H9 (cell line): ENCODE data around the gene CORIN. TPM values are rescaled to one million over a fixed set of nuclear protein-coding genes. Genes with fewer than 3 reads are reported as not detected.
A peak's percentile ranks its signal among the peaks of the same experiment; 100 is the strongest.

Experiments used
- DNase-seq: peaks from one replicate; pipeline ENCODE4 v3.0.0-alpha.2; 2017
- H2AFZ ChIP-seq: one replicate; pipeline ENCODE4 v1.6.1; 2013; ENCODE audit warnings: mild to moderate bottlenecking, low read length, control low read depth, moderate library complexity
- H2AK5ac ChIP-seq: 2 replicates; pipeline ENCODE4 v1.6.1; 2013; ENCODE audit warnings: low read length, control low read depth, mixed read lengths; ENCODE audit not compliant: insufficient read length
- H2BK120ac ChIP-seq: one replicate; pipeline ENCODE4 v1.6.1; 2013; ENCODE audit warnings: low read depth, mild to moderate bottlenecking, low read length, control low read depth, inconsistent platforms; ENCODE audit not compliant: poor library complexity, severe bottlenecking
- H2BK12ac ChIP-seq: 2 replicates; pipeline ENCODE4 v1.6.1; 2013; ENCODE audit warnings: low read length, control low read depth, mixed read lengths, low read depth; ENCODE audit not compliant: insufficient read length
- H2BK15ac ChIP-seq: 2 replicates; pipeline ENCODE4 v1.6.1; 2013; ENCODE audit warnings: low read depth, low read length, control low read depth
- H2BK20ac ChIP-seq: one replicate; pipeline ENCODE4 v1.6.1; 2013; ENCODE audit warnings: low read depth, mild to moderate bottlenecking, low read length, control low read depth, inconsistent platforms; ENCODE audit not compliant: poor library complexity, severe bottlenecking
- H2BK5ac ChIP-seq: 2 replicates; pipeline ENCODE4 v1.6.1; 2013; ENCODE audit warnings: low read length, control low read depth, mixed read lengths; ENCODE audit not compliant: insufficient read length
- H3K14ac ChIP-seq: 2 replicates; pipeline ENCODE4 v1.6.1; 2013; ENCODE audit warnings: low read length, control low read depth; ENCODE audit not compliant: insufficient read depth
- H3K18ac ChIP-seq: 2 replicates; pipeline ENCODE4 v1.6.1; 2013; ENCODE audit warnings: low read depth, mild to moderate bottlenecking, mixed read lengths, low read length, control low read depth; ENCODE audit not compliant: insufficient read length
- H3K23ac ChIP-seq: 2 replicates; pipeline ENCODE4 v1.6.1; 2013; ENCODE audit warnings: low read length, control low read depth, mixed read lengths, low read depth; ENCODE audit not compliant: insufficient read length
- H3K23me2 ChIP-seq: 2 replicates; pipeline ENCODE4 v1.6.1; 2013; ENCODE audit warnings: low read depth, mild to moderate bottlenecking, mixed read lengths, low read length, control low read depth; ENCODE audit not compliant: insufficient read length, poor library complexity, severe bottlenecking
- H3K27ac ChIP-seq: 2 replicates; pipeline ENCODE4 v1.5.1; 2013; ENCODE audit warnings: low read length, control low read depth, mixed read lengths, low read depth; ENCODE audit not compliant: insufficient read length
- H3K27me3 ChIP-seq: 2 replicates; pipeline ENCODE4 v1.6.1; 2013; ENCODE audit warnings: low read length, control low read depth, inconsistent platforms; ENCODE audit not compliant: insufficient read depth
- H3K4ac ChIP-seq: 2 replicates; pipeline ENCODE4 v1.6.1; 2013; ENCODE audit warnings: low read depth, mild to moderate bottlenecking, control low read depth, inconsistent platforms, low read length, moderate library complexity
- H3K4me1 ChIP-seq: 2 replicates; pipeline ENCODE4 v1.6.1; 2013; ENCODE audit warnings: low read length, control low read depth, inconsistent platforms; ENCODE audit not compliant: insufficient read depth
- H3K4me2 ChIP-seq: 2 replicates; pipeline ENCODE4 v1.6.1; 2013; ENCODE audit warnings: low read length, control low read depth, mixed read lengths; ENCODE audit not compliant: insufficient read length, insufficient read depth
- H3K56ac ChIP-seq: 2 replicates; pipeline ENCODE4 v1.6.1; 2013; ENCODE audit warnings: low read depth, mild to moderate bottlenecking, mixed read lengths, low read length, control low read depth; ENCODE audit not compliant: insufficient read length
- H3K79me1 ChIP-seq: 2 replicates; pipeline ENCODE4 v1.6.1; 2013; ENCODE audit warnings: low read depth, mild to moderate bottlenecking, moderate library complexity, low read length, control low read depth, inconsistent platforms; ENCODE audit not compliant: insufficient read depth, poor library complexity, severe bottlenecking
- H3K79me2 ChIP-seq: 2 replicates; pipeline ENCODE4 v1.6.1; 2013; ENCODE audit warnings: low read length, control low read depth, inconsistent platforms; ENCODE audit not compliant: insufficient read depth
- H3K9ac ChIP-seq: 2 replicates; pipeline ENCODE4 v1.6.1; 2013; ENCODE audit warnings: low read length, control low read depth, mixed read lengths; ENCODE audit not compliant: insufficient read length; ENCODE audit errors: extremely low read depth
- H3K9me3 ChIP-seq: one replicate; pipeline ENCODE4 v1.6.1; 2013; ENCODE audit warnings: low read depth, low read length, inconsistent platforms; ENCODE audit not compliant: control insufficient read depth
- H3T11ph ChIP-seq: one replicate; pipeline ENCODE4 v1.6.1; 2013; ENCODE audit warnings: mild to moderate bottlenecking, low read length, control low read depth, inconsistent platforms
- H4K20me1 ChIP-seq: one replicate; pipeline ENCODE4 v1.6.1; 2013; ENCODE audit not compliant: control insufficient read depth, insufficient read length, insufficient read depth
- H4K5ac ChIP-seq: 2 replicates; pipeline ENCODE4 v1.6.1; 2013; ENCODE audit warnings: low read depth, mild to moderate bottlenecking, mixed read lengths, low read length, control low read depth; ENCODE audit not compliant: insufficient read length
- H4K8ac ChIP-seq: replicated peaks from 2 replicates; pipeline ENCODE4 v1.6.1; 2013; ENCODE audit warnings: low read length, control low read depth, mixed read lengths, low read depth; ENCODE audit not compliant: insufficient read length
- H4K91ac ChIP-seq: 2 replicates; pipeline ENCODE4 v1.6.1; 2013; ENCODE audit warnings: low read depth, mild to moderate bottlenecking, moderate library complexity, mixed read lengths, low read length, control low read depth; ENCODE audit not compliant: insufficient read length
- H3K27ac Mint-ChIP-seq, 3 experiments: 2 replicates in 2 of 3; 3 replicates in 1 of 3; pipeline ENCODE4 v1.8.0; 2020 to 2021; ENCODE audit warnings: mixed read lengths in 3 of 3, mild to moderate bottlenecking in 1 of 3, moderate library complexity in 1 of 3
- H3K27me3 Mint-ChIP-seq: 2 replicates; pipeline ENCODE4 v1.8.0; 2021; ENCODE audit warnings: low read depth, mild to moderate bottlenecking, moderate library complexity, mixed read lengths
- H3K36me3 Mint-ChIP-seq, 3 experiments: 2 replicates in 2 of 3; 3 replicates in 1 of 3; pipeline ENCODE4 v1.8.0; 2020 to 2021; ENCODE audit warnings: low read depth in 3 of 3, mixed read lengths in 3 of 3; ENCODE audit not compliant: insufficient read depth in 1 of 3
- H3K4me1 Mint-ChIP-seq, 2 experiments: 2 replicates each; pipeline ENCODE4 v1.8.0; 2020; ENCODE audit warnings: mixed read lengths in 2 of 2
- H3K4me3 Mint-ChIP-seq, 2 experiments: 2 replicates in 1 of 2; 3 replicates in 1 of 2; pipeline ENCODE4 v1.8.0; 2020 to 2021; ENCODE audit warnings: mild to moderate bottlenecking in 2 of 2, mixed read lengths in 2 of 2, moderate library complexity in 1 of 2
- H3K9me3 Mint-ChIP-seq, 2 experiments: 2 replicates in 1 of 2; 3 replicates in 1 of 2; pipeline ENCODE4 v1.8.0; 2020; ENCODE audit warnings: mild to moderate bottlenecking in 2 of 2, mixed read lengths in 2 of 2, moderate library complexity in 1 of 2
- CTCF ChIP-seq: fragments of 200-600 bp; sonication (generic); conservative IDR thresholded peaks from 3 replicates; pipeline ENCODE4 v1.8.0; 2021; ENCODE audit warnings: antibody characterized with exemption, mild to moderate bottlenecking
- WGBS: extraction: QIAGEN DNeasy Blood & Tissue Kit; methylation state at CpG from one replicate; pipeline ENCODE4 v1.1.7; 2013; ENCODE audit warnings: missing lambda C conversion rate, low lambda C conversion rate, mixed read lengths; ENCODE audit not compliant: insufficient read length; ENCODE audit errors: extremely low coverage; 5-methylcytosine and 5-hydroxymethylcytosine counted together
- total RNA-seq: library from RNA; stranded (reverse); gene quantifications from 2 replicates; pipeline ENCODE4 v1.2.1, GENCODE V29; 2021

The CORIN gene
- total RNA-seq, 1 experiment from 2014 or later = 0.39 TPM

- no peak overlapping the region for H3K14ac ChIP-seq
- H3K27me3 ChIP-seq = no peaks in the 10 kb centered on the region
- no peak overlapping the region for H2BK120ac ChIP-seq
- H4K5ac ChIP-seq = no peak overlapping the region
- H2BK15ac ChIP-seq = no peak overlapping the region
- no peaks in the 10 kb centered on the region for H4K20me1 ChIP-seq
- peaks cover 6% of the 10 kb centered on the region; the same call in 1 of the 2 replicates for H3K4me1 ChIP-seq
- no peak overlapping the region for H3K23ac ChIP-seq
- H2BK12ac ChIP-seq = no peak overlapping the region
- no peak overlapping the region for H2AK5ac ChIP-seq
- Mint-ChIP-seq H3K4me1 (peaks cover 21 to 24% of the 10 kb centered on the region in 2 experiments), H3K27ac (no peak overlapping the region), H3K4me3 (no peak overlapping the region), H3K9me3 (no peaks in the 10 kb centered on the region; a peak in 1 of 5 replicates), H3K36me3 (peaks cover 4 to 12% (median 9%) of the 10 kb centered on the region in 3 experiments; a peak in 6 of 7 replicates), H3K27me3 (peaks cover 13% of the 10 kb centered on the region)
- H3K23me2 ChIP-seq = peaks cover 18% of the 10 kb centered on the region
- no peaks in the 10 kb centered on the region for H3K9me3 ChIP-seq
- no peak overlapping the region for H3K9ac ChIP-seq
- no peak overlapping the region for H4K8ac ChIP-seq
- no peak overlapping the region for H3K18ac ChIP-seq
- no peak overlapping the region for H4K91ac ChIP-seq
- H3K79me1 ChIP-seq = no peaks in the 10 kb centered on the region
- H2BK20ac ChIP-seq = no peak overlapping the region
- H3K56ac ChIP-seq = no peak overlapping the region
- no peak overlapping the region for H3K4me2 ChIP-seq
- H2AFZ ChIP-seq = no peak overlapping the region
- H3K79me2 ChIP-seq = no peaks in the 10 kb centered on the region
- WGBS = no CpG with 5 or more reads among the region's 5 CpGs
- no peak overlapping the region for H3T11ph ChIP-seq
- no peak overlapping the region for H3K27ac ChIP-seq
- peak; percentile 56 for TF ChIP-seq CTCF
- no peak overlapping the region for H3K4ac ChIP-seq
- DNase-seq = no peak
- no peak overlapping the region for H2BK5ac ChIP-seq
Measured at GRCh38 chr4:47839259-47839658, 1.4 kb upstream of the CORIN start.
